GM10266 (cell line): ENCODE results near the gene S100A16.

ENCODE experiments used
- DNase-seq: peaks from one replicate; pipeline ENCODE4 v3.0.0; 2012; ENCODE audit errors: extremely low spot score
- TF ChIP-seq, protein P1 (sequence below): IDR thresholded peaks from 2 replicates; pipeline ENCODE4 v1.5.1; 2012; ENCODE audit warnings: mild to moderate bottlenecking, low read depth; ENCODE audit not compliant: control insufficient read depth, insufficient read depth; ENCODE audit errors: missing control alignments

Gene S100A16

DNA sequence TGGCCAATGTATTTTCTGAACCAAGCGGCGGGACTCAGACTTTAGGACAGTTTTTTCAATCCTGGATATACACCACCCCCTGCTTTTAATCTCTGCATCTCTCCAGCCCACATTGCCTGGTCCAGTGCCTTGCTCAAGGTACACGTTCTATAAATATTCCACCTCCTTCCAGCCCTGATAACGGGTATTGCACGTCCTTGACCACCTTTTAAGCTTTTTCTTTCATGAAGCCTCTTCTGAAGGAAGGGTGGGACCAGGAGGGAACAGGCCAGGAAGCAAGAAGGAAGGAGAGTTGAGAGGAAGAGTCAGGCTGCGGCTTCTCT lies 3.4 kb downstream of the S100A16 start:
- TF ChIP-seq, protein P1, sequence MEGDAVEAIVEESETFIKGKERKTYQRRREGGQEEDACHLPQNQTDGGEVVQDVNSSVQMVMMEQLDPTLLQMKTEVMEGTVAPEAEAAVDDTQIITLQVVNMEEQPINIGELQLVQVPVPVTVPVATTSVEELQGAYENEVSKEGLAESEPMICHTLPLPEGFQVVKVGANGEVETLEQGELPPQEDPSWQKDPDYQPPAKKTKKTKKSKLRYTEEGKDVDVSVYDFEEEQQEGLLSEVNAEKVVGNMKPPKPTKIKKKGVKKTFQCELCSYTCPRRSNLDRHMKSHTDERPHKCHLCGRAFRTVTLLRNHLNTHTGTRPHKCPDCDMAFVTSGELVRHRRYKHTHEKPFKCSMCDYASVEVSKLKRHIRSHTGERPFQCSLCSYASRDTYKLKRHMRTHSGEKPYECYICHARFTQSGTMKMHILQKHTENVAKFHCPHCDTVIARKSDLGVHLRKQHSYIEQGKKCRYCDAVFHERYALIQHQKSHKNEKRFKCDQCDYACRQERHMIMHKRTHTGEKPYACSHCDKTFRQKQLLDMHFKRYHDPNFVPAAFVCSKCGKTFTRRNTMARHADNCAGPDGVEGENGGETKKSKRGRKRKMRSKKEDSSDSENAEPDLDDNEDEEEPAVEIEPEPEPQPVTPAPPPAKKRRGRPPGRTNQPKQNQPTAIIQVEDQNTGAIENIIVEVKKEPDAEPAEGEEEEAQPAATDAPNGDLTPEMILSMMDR, result no peak

DNA sequence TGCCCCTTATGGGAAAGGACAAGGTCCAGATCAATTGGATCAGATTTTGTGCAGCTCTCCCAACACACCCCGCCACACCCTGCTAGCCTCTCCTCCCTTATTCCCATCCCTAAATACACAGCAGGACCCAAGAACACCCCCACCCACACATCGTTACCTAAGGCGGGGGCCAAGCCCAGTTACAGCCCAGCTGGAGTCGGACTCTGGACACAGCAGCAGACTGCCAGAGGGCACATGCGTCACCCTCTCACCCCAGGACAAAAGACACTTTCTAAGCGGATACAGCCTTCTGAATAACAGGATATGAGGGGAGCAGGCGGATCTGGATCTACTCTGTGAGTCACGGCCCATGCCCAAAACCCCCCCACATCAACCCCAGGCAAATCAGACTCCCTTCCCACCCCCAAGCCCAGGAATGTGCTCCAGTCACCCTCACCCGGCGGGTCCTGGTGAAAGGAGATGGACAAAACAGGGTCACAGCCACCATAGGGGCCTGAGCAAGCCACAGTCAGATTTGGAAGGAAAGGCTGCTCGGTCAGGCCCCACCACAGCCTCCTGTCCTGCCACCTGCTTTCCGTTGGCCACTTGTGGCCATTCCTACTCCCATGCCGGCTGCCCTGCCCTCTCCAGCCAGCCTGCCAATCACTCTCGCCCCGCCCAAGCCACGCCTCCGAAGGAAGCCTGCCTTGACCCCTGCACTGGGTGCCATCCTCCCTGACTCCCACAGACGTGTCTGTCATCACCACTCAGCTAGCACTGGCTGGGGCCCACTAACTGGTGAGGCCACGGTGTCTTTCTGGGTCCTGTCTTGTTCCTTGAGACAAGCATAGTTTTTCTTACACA lies 4.0 kb downstream of the S100A16 start:
- TF ChIP-seq, protein P1, result no peak
- DNase-seq, result no peak

More for the DNA sequence above, 3.4 kb downstream of the S100A16 start:
- DNase-seq, result no peak

DNA sequence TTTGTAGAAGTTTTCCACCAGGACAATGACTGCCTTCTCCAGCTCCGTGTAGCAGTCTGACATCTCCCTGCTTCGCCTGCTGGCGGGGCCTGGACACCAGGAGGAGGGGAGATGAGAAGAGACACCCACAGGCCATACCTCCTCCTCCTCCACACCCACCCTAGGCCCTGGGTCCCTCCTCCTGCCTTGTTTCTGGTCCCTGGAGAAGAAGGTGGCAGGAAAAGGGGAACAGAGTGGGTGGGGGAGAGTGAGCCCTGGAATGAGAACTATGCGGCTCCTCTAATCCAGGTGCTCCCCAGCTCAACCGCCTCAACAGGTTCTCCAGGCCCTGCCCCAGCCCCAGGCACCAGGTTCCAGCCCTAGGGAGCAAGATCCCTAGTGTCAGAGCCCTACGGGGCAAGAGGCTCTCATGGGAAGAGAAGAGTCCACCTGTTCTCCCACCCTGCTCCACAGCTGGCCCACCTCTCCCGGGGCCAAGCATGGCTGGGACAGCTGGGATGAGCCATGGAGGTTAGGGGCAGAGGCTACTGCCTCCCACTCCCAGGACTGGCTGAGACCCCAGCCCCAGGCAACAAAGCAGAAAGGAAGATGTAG lies 4.8 kb downstream of the S100A16 start:
- DNase-seq, result no peak
- TF ChIP-seq, protein P1, result no peak

DNA sequence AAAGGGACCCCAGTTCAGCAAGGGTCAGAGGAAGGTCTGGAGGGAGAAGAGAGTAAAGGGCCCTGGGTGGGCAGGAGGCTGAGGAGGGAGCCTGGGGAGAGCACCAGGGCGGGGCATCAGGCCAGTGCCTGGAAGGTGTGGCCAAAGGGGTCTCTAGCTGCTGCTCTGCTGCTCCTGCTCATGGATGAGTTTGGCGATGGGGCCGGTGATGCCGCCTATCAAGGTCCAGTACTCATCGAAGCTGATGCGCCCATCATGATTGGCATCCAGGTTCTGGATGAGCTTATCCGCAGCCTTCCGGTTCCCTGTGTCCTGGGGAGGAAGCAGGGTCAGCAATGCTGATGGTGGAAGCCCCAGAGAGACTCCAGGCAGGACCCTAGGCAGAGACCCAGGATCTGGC lies 5.6 kb downstream of the S100A16 start:
- TF ChIP-seq, protein P1, result no peak
- DNase-seq, result no peak

DNA sequence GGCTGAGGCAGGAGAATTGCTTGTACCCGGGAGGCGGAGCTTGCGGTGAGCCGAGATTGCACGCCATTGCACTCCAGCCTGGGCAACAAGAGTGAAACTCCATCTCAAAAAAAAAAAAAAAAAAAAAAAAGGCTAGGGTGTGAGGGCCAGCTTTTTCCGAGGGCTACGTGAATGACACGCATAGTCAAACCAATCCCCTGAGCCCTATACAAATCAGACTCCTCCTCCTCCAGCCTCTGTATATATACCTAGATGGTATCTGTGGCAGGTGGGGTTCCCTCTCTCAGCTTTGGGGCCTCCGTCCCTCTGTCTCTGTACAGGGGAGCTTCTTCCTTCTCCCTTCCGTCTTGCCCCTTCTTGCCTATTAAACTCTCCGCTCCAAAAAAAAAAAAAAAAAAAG lies 6.7 kb downstream of the S100A16 start:
- TF ChIP-seq, protein P1, result no peak
- no peak for DNase-seq

DNA sequence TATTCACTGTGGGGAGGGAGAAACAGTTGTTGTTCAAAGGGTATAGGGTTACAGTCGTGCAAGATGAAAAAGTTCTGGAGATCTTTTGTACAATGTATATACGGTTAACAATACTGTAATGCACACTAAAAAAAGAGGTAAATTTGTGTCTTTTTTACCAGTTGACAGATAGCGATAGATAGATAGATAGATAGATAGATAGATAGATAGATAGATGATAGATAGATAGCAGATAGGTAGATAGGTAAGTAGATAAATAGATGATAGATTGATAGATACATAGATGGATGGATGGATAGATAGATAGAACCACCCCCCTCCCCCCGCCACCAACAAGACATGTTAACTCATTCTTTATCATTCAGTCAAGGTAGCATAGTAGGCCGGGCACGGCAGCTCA lies 10.2 kb downstream of the S100A16 start:
- TF ChIP-seq, protein P1, result no peak
- no peak for DNase-seq

DNA sequence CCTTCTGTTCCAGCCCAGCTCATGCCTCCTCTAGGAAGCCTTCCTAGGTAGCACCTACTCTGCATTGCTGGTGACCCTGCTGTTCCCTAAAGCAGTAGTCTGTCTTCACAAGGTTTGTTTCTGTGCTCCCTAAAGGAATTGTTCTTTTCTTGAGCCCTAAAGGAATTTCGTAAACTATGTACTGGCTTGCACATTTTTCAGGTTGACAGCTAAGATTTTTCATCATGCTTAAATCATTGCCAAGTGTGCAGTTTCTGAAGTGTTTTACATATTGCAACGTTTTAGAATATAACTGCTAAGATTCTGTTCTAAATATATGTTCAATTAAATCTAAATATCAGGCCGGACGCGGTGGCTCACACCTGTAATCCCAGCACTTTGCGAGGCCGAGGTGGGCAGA lies 13.1 kb downstream of the S100A16 start:
- TF ChIP-seq, protein P1, result no peak
- no peak for DNase-seq
